OCI-LY7 (cell line): ENCODE results near the gene PIEZO1. TPM values are rescaled to one million over a fixed set of nuclear protein-coding genes. Genes with fewer than 3 reads are reported as not detected.

Source experiments
- BruUV-seq: library from RNA; stranded (reverse); fragments of 400-500 nt; replicated peaks from 2 replicates; lab custom pipeline; 2021; lab: Mats Ljungman, UMichigan
- CTCF ChIA-PET: fragments of 300-600 bp; sonication (Branson Sonifier 250); formaldehyde crosslinking; loops from one replicate; lab custom pipeline; 2022; ENCODE audit warnings: antibody characterized with exemption; ENCODE audit not compliant: unreplicated experiment; lab: Charles Lee
- POLR2A ChIA-PET: fragments of 300-600 bp; sonication (Branson Sonifier 250); formaldehyde crosslinking; loops from one replicate; lab custom pipeline; 2022; ENCODE audit warnings: antibody characterized with exemption; lab: Charles Lee
- DNase-seq: peaks from one replicate; pipeline ENCODE4 v3.0.0-alpha.2; 2015; ENCODE audit warnings: low spot score
- H2AFZ ChIP-seq: fragments of 200-600 bp; sonication (generic), shearing (Covaris generic); 2 replicates; pipeline ENCODE4 v1.6.1; 2014; ENCODE audit warnings: mild to moderate bottlenecking, antibody characterized with exemption, low read length, moderate library complexity
- H3K27ac ChIP-seq: fragments of 200-600 bp; sonication (generic); 2 replicates; pipeline ENCODE4 v1.5.1; 2014; ENCODE audit warnings: mixed run types, low read depth, mild to moderate bottlenecking, moderate library complexity, low read length, inconsistent platforms; ENCODE audit not compliant: poor library complexity, severe bottlenecking
- H3K36me3 ChIP-seq: fragments of 200-600 bp; sonication (generic); 2 replicates; pipeline ENCODE4 v1.6.1; 2014; ENCODE audit warnings: mild to moderate bottlenecking, antibody characterized with exemption, low read length, moderate library complexity, mixed read lengths; ENCODE audit not compliant: insufficient read depth
- H3K4me1 ChIP-seq: fragments of 200-600 bp; sonication (generic); 2 replicates; pipeline ENCODE4 v1.5.1; 2014; ENCODE audit warnings: mild to moderate bottlenecking, low read length; ENCODE audit not compliant: insufficient read depth, poor library complexity, severe bottlenecking
- H3K4me2 ChIP-seq: fragments of 200-600 bp; sonication (generic); 2 replicates; pipeline ENCODE4 v1.6.1; 2014; ENCODE audit warnings: mild to moderate bottlenecking, low read length
- H3K4me3 ChIP-seq: fragments of 200-600 bp; sonication (generic); 2 replicates; pipeline ENCODE4 v1.5.1; 2014; ENCODE audit warnings: mild to moderate bottlenecking, low read depth, low read length; ENCODE audit not compliant: poor library complexity, severe bottlenecking
- H3K79me2 ChIP-seq: fragments of 200-600 bp; sonication (generic); 2 replicates; pipeline ENCODE4 v1.6.1; 2016; ENCODE audit warnings: low read depth, mild to moderate bottlenecking, low read length, moderate library complexity, mixed read lengths; ENCODE audit not compliant: insufficient read depth
- H3K9me2 ChIP-seq: fragments of 200-600 bp; sonication (generic); 2 replicates; pipeline ENCODE4 v1.6.1; 2016; ENCODE audit warnings: mild to moderate bottlenecking, low read length, mixed read lengths; ENCODE audit not compliant: insufficient read depth
- H3K9me3 ChIP-seq: fragments of 200-600 bp; sonication (generic); 2 replicates; pipeline ENCODE4 v1.6.1; 2014; ENCODE audit warnings: mild to moderate bottlenecking, mixed run types, low read length, mixed read lengths
- H4K20me1 ChIP-seq: fragments of 200-600 bp; sonication (generic); 2 replicates; pipeline ENCODE4 v1.6.1; 2014; ENCODE audit warnings: mild to moderate bottlenecking, antibody characterized with exemption, low read length, moderate library complexity, mixed read lengths; ENCODE audit not compliant: insufficient read depth
- CTCF ChIP-seq: fragments of 200-600 bp; sonication (generic); conservative IDR thresholded peaks from 2 replicates; pipeline ENCODE4 v1.5.1; 2014; ENCODE audit warnings: mild to moderate bottlenecking, antibody characterized with exemption, low read length, moderate library complexity, mixed read lengths
- EZH2phosphoT487 ChIP-seq: fragments of 200-600 bp; sonication (generic); IDR thresholded peaks from 2 replicates; pipeline ENCODE4 v1.6.1; 2018; ENCODE audit warnings: low read depth, borderline replicate concordance, mild to moderate bottlenecking, mixed run types, antibody characterized with exemption, low read length, moderate library complexity, mixed read lengths
- intact Hi-C: fragments of 100-400 bp; cut with micrococcal nuclease; formaldehyde crosslinking; loops from one replicate; pipeline ENCODE4 v1.10.0; 2022; ENCODE audit not compliant: unreplicated experiment
- total RNA-seq, 2 experiments: library from RNA; depleted of rRNA in 1 of 2; stranded (reverse); fragments of >200 nt in 1 of 2; shearing (Covaris generic) in 1 of 2; gene quantifications; 2 replicates each; pipeline ENCODE4 v1.2.3, GENCODE V29; 2014 to 2022

The PIEZO1 gene
- total RNA-seq, 2 experiments from 2014 or later = 144 to 154 TPM

- Histone ChIP-seq H4K20me1 (no peaks in the 10 kb centered on the region), H3K4me2 (no peak overlapping the region), H2AFZ (no peak overlapping the region), H3K36me3 (no peaks in the 10 kb centered on the region), H3K79me2 (no peaks in the 10 kb centered on the region), H3K4me1 (no peaks in the 10 kb centered on the region), H3K27ac (no peak overlapping the region), H3K9me2 (no peaks in the 10 kb centered on the region), H3K4me3 (no peak overlapping the region), H3K9me3 (no peaks in the 10 kb centered on the region)
- ChIA-PET POLR2A (interaction anchor here (0.6 kb wide), 1 partner anchor 686 kb away, joined by 4 read pairs; no protein-coding TSS in a partner anchor), CTCF (no interaction called here)
- DNase-seq = no peak
- no TSS peak for BruUV-seq
- intact Hi-C loops = no loop called here
- TF ChIP-seq CTCF (no peak), EZH2phosphoT487 (no peak)
Observed at GRCh38 chr16:88830258-88830657, 45.2 kb upstream of the PIEZO1 start.

- no peak overlapping the region for H3K4me2 ChIP-seq
- intact Hi-C loops = no loop called here
- no peaks in the 10 kb centered on the region for H3K36me3 ChIP-seq
- H3K4me1 ChIP-seq = no peaks in the 10 kb centered on the region
- H3K4me3 ChIP-seq = no peak overlapping the region
- no peaks in the 10 kb centered on the region for H3K79me2 ChIP-seq
- no peaks in the 10 kb centered on the region for H3K9me3 ChIP-seq
- H4K20me1 ChIP-seq = no peaks in the 10 kb centered on the region
- no TSS peak for BruUV-seq
- H2AFZ ChIP-seq = no peak overlapping the region
- H3K27ac ChIP-seq = no peak overlapping the region
- ChIA-PET CTCF (no interaction called here), POLR2A (no interaction called here)
- DNase-seq = no peak
- no peak for TF ChIP-seq CTCF
- TF ChIP-seq EZH2phosphoT487 = no peak
- H3K9me2 ChIP-seq = no peaks in the 10 kb centered on the region
Observed at GRCh38 chr16:88828711-88829110, 43.7 kb upstream of the PIEZO1 start.

GRCh38 chr16:88827727-88828126 is 42.7 kb upstream of the PIEZO1 start:
- no peak for DNase-seq
- Histone ChIP-seq H3K4me1 (no peaks in the 10 kb centered on the region), H3K4me3 (no peak overlapping the region), H3K9me2 (no peaks in the 10 kb centered on the region), H3K9me3 (no peaks in the 10 kb centered on the region), H3K36me3 (no peaks in the 10 kb centered on the region), H2AFZ (no peak overlapping the region), H3K4me2 (no peak overlapping the region), H4K20me1 (no peaks in the 10 kb centered on the region), H3K79me2 (no peaks in the 10 kb centered on the region), H3K27ac (no peak overlapping the region)
- ChIA-PET POLR2A (no interaction called here), CTCF (no interaction called here)
- BruUV-seq = no TSS peak
- intact Hi-C loops = no loop called here
- no peak for TF ChIP-seq EZH2phosphoT487
- no peak for TF ChIP-seq CTCF
